GM12892 (cell line): ENCODE data around the gene SETD3.

Experiments used
- POLR2A ChIP-seq: IDR thresholded peaks from 2 replicates; pipeline ENCODE4 v1.6.1; 2011; ENCODE audit warnings: low read depth, low read length, control low read depth
- POLR2AphosphoS5 ChIP-seq: IDR thresholded peaks from 2 replicates; pipeline ENCODE4 v1.6.1; 2011; ENCODE audit warnings: low read depth, low read length, control low read depth
- TAF1 ChIP-seq: IDR thresholded peaks from 2 replicates; pipeline ENCODE4 v1.6.1; 2011; ENCODE audit warnings: low read depth, mild to moderate bottlenecking, control low read depth, low read length, borderline replicate concordance

GRCh38 chr14:99511421-99512109, 30.9 kb upstream of the SETD3 start:
- TF ChIP-seq POLR2AphosphoS5 (no peak), TAF1 (no peak), POLR2A (no peak)
